ENCODE data around the gene RIOK3. TPM values are rescaled to one million over a fixed set of nuclear protein-coding genes. Genes with fewer than 3 reads are reported as not detected.
"Not testable (repeated sequence)": the region's sequence is repeated elsewhere in the genome, so short reads cannot be mapped to it uniquely, and the experiment has no call there.

The RIOK3 gene
- total and polyA plus RNA-seq, 2 donors from 2014 or later = 30.1 to 64.9 TPM

DNA sequence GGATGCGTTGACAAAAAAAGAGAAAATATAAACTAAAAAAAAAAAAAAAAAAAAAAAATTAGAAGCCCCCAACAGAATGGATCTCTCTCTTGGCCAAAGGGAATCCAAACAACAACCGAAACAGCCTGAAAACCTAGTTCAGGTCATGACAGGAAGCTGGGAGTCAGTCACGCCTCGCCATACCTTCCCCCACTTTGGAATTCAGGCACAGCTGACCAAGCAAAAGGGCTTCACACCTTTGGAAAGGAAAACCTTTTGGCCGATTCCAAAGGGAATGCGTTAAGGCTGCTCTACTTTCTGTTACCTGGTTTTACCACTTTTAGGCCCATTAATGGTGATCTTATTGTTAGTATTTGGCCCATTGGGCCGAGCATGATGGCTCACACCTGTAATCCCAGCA is 32.3 kb downstream of the RIOK3 start:
- no peak overlapping the region for H3K27ac ChIP-seq (ENCODE audit: low read depth in 2 of 2, low read length in 2 of 2)
- FAIRE-seq = no peak
- no peaks in the 10 kb centered on the region for H3K27me3 ChIP-seq (ENCODE audit: control insufficient read depth, insufficient read depth, low read length)
- no peaks in the 10 kb centered on the region for H3K9me3 ChIP-seq (ENCODE audit: control insufficient read depth in 2 of 3, insufficient read depth in 1 of 3, low read length in 3 of 3)
- peak in 1 of 5 donors; percentile 23 for DNase-seq
- H3K9ac ChIP-seq (ENCODE audit: low read length in 3 of 3) = no peak overlapping the region
- peaks cover 0 to 5% (median 0%) of the 10 kb centered on the region in 3 donors for H3K4me1 ChIP-seq (ENCODE audit: control insufficient read depth in 2 of 3, insufficient read depth in 2 of 3, low read depth in 1 of 3, low read length in 3 of 3)
- intact Hi-C loops (cut with DNase I) = no loop called here
- TF ChIP-seq, protein P1, sequence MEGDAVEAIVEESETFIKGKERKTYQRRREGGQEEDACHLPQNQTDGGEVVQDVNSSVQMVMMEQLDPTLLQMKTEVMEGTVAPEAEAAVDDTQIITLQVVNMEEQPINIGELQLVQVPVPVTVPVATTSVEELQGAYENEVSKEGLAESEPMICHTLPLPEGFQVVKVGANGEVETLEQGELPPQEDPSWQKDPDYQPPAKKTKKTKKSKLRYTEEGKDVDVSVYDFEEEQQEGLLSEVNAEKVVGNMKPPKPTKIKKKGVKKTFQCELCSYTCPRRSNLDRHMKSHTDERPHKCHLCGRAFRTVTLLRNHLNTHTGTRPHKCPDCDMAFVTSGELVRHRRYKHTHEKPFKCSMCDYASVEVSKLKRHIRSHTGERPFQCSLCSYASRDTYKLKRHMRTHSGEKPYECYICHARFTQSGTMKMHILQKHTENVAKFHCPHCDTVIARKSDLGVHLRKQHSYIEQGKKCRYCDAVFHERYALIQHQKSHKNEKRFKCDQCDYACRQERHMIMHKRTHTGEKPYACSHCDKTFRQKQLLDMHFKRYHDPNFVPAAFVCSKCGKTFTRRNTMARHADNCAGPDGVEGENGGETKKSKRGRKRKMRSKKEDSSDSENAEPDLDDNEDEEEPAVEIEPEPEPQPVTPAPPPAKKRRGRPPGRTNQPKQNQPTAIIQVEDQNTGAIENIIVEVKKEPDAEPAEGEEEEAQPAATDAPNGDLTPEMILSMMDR (IDR thresholded peaks at IDR 0.05; ENCODE audit: borderline replicate concordance, extremely low read depth, insufficient read depth) = no peak
- peaks cover 2 to 13% (median 5%) of the 10 kb centered on the region in 3 donors for H3K36me3 ChIP-seq (ENCODE audit: control insufficient read depth in 2 of 3, insufficient read depth in 3 of 3, low read length in 3 of 3)
- H3K4me3 ChIP-seq (ENCODE audit: low read length in 3 of 3) = no peak overlapping the region

DNA sequence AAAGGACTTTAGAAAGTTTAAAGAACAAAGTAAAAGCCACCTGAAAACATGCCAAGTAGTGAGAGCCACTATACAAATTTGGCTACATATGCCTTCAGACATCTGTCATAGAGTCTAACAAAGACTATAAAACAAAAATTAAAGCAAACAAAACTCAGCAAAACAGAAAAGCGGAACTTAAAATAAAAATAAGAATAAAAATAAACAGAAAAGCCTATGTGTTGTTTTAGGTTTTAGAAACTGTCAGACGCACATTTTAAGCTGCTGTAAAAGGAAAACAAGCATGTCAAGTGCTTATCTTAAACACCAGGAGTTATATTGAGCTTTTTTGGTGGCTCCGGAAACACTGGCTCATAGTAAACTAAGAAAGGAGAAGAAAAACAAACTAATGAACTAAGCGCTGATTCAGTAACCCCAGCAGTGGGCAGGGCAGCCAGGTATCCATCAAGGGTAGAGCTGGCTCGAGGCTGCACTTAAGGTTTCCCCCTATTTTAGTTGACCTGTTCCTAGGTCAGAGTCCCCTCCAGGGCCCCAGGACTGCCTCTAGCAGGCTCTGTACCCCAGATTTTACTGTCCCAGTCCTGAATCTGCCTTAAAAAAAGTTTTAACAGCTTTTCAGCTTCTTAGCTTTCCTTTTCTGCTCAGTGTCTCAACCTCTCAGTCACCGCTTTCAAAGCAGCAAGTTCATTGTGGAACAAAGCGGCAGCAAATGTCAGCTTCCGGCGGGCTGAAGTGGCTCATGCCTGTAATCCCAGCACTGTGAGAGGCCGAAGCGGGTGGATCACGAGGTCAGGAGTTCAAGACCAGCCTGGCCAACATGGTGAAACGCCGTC is 34.9 kb downstream of the RIOK3 start:
- FAIRE-seq (no peak), DNase-seq (peak in 2 of 5 donors; percentile 20 to 49)
- TF ChIP-seq, protein P1 (IDR thresholded peaks at IDR 0.05; ENCODE audit: borderline replicate concordance, extremely low read depth, insufficient read depth) = no peak
- Histone ChIP-seq H3K9ac (ENCODE audit: low read length in 3 of 3) (peak overlapping the region in 1 of 3 donors; percentile 60), H3K4me1 (ENCODE audit: control insufficient read depth in 2 of 3, insufficient read depth in 2 of 3, low read depth in 1 of 3, low read length in 3 of 3) (peaks cover 0 to 5% (median 0%) of the 10 kb centered on the region in 3 donors), H3K27me3 (ENCODE audit: control insufficient read depth, insufficient read depth, low read length) (no peaks in the 10 kb centered on the region), H3K9me3 (ENCODE audit: control insufficient read depth in 2 of 3, insufficient read depth in 1 of 3, low read length in 3 of 3) (no peaks in the 10 kb centered on the region), H3K36me3 (ENCODE audit: control insufficient read depth in 2 of 3, insufficient read depth in 3 of 3, low read length in 3 of 3) (no peaks in the 10 kb centered on the region), H3K4me3 (ENCODE audit: low read length in 3 of 3) (peak overlapping the region in 1 of 3 donors; percentile 33), H3K27ac (ENCODE audit: low read depth in 2 of 2, low read length in 2 of 2) (peak overlapping the region in 1 of 2 donors; percentile 28)
- intact Hi-C loops (cut with DNase I) = no loop called here

DNA sequence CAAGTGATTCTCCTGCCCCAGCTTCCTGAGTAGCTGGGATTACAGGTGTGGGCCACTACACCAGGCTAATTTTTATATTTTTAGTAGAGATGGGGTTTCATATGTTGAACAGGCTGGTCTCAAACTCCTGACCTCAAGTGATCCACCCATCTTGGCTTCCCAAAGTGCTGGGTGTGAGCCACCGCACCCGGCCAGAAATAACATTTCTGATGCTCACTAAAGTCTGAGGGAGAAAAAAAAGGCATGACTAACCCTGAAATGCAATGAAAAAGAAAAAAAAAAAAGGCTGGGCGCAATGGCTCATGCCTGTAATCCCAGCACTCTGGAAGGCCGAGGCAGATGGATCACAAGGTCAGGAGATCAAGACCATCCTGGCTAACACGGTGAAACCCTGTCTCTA is 36.5 kb downstream of the RIOK3 start:
- H3K36me3 ChIP-seq (ENCODE audit: control insufficient read depth in 2 of 3, insufficient read depth in 3 of 3, low read length in 3 of 3); intact Hi-C loops (cut with DNase I): not testable (repeated sequence)

DNA sequence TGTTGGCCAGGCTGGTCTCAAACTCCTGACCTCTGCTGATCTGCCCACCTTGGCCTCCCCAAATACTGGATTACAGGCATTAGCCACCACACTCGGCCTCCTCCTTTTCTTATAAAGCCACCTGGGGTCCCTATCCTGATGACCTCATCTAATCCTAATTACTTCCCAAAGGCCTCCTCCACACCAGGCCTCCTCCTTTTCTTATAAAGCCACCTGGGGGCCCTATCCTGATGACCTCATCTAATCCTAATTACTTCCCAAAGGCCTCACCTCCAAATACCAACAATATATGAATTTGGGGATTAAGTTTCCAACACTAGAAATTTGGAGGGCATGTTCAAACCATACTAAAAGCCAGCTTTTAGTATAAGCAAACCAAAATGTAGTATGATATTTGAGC is 40.6 kb downstream of the RIOK3 start:
- TF ChIP-seq, protein P1 (IDR thresholded peaks at IDR 0.05; ENCODE audit: borderline replicate concordance, extremely low read depth, insufficient read depth) = no peak
- intact Hi-C loops (cut with DNase I) = no loop called here
- Histone ChIP-seq H3K4me3 (ENCODE audit: low read length in 3 of 3) (no peak overlapping the region), H3K4me1 (ENCODE audit: control insufficient read depth in 2 of 3, insufficient read depth in 2 of 3, low read depth in 1 of 3, low read length in 3 of 3) (no peaks in the 10 kb centered on the region), H3K27ac (ENCODE audit: low read depth in 2 of 2, low read length in 2 of 2) (no peak overlapping the region), H3K27me3 (ENCODE audit: control insufficient read depth, insufficient read depth, low read length) (no peaks in the 10 kb centered on the region), H3K9me3 (ENCODE audit: control insufficient read depth in 2 of 3, insufficient read depth in 1 of 3, low read length in 3 of 3) (no peaks in the 10 kb centered on the region), H3K9ac (ENCODE audit: low read length in 3 of 3) (no peak overlapping the region), H3K36me3 (ENCODE audit: control insufficient read depth in 2 of 3, insufficient read depth in 3 of 3, low read length in 3 of 3) (no peaks in the 10 kb centered on the region)
- FAIRE-seq (no peak), DNase-seq (no peak)

More for the DNA sequence above, 36.5 kb downstream of the RIOK3 start:
- not testable (repeated sequence) for FAIRE-seq; DNase-seq; H3K27me3 ChIP-seq (ENCODE audit: control insufficient read depth, insufficient read depth, low read length); H3K4me3 ChIP-seq (ENCODE audit: low read length in 3 of 3); H3K9ac ChIP-seq (ENCODE audit: low read length in 3 of 3); H3K9me3 ChIP-seq (ENCODE audit: control insufficient read depth in 2 of 3, insufficient read depth in 1 of 3, low read length in 3 of 3); H3K27ac ChIP-seq (ENCODE audit: low read depth in 2 of 2, low read length in 2 of 2); H3K4me1 ChIP-seq (ENCODE audit: control insufficient read depth in 2 of 3, insufficient read depth in 2 of 3, low read depth in 1 of 3, low read length in 3 of 3)
